Astrocyte (in vitro differentiated cells and primary cell): ENCODE measurements around the gene CLK4. TPM values are rescaled to one million over a fixed set of nuclear protein-coding genes. Genes with fewer than 3 reads are reported as not detected.

Source experiments
- DNase-seq: peaks from one replicate; pipeline ENCODE4 v3.0.0-alpha.2; 2010; ENCODE audit warnings: low read depth
- FAIRE-seq: peaks from 2 replicates; lab custom pipeline; 2011; peaks lifted over from hg19 to GRCh38; lab: Jason Lieb, UNC
- H2AFZ ChIP-seq: 2 replicates; pipeline ENCODE4 v1.6.0; 2012; ENCODE audit warnings: low read depth, low read length, inconsistent platforms
- H3K27ac ChIP-seq: 2 replicates; pipeline ENCODE4 v1.5.1; 2011; ENCODE audit warnings: low read depth, low read length, inconsistent platforms
- H3K27me3 ChIP-seq: 2 replicates; pipeline ENCODE4 v1.6.0; 2011; ENCODE audit warnings: low read length, inconsistent platforms; ENCODE audit not compliant: insufficient read depth
- H3K36me3 ChIP-seq: 2 replicates; pipeline ENCODE4 v1.5.1; 2011; ENCODE audit warnings: low read length, inconsistent platforms; ENCODE audit not compliant: insufficient read depth
- H3K4me1 ChIP-seq: 2 replicates; pipeline ENCODE4 v1.5.1; 2011; ENCODE audit warnings: low read length, inconsistent platforms; ENCODE audit not compliant: insufficient read depth
- H3K4me2 ChIP-seq: 2 replicates; pipeline ENCODE4 v1.6.0; 2012; ENCODE audit warnings: low read length, inconsistent platforms
- H3K4me3 ChIP-seq: 2 replicates; pipeline ENCODE4 v1.5.1; 2011; ENCODE audit warnings: low read depth, mild to moderate bottlenecking, low read length, inconsistent platforms; ENCODE audit not compliant: insufficient read depth
- H3K79me2 ChIP-seq: 2 replicates; pipeline ENCODE4 v1.6.0; 2012; ENCODE audit warnings: mild to moderate bottlenecking, low read length, inconsistent platforms; ENCODE audit not compliant: insufficient read depth
- H3K9ac ChIP-seq: 2 replicates; pipeline ENCODE4 v1.6.0; 2012; ENCODE audit warnings: mild to moderate bottlenecking, low read length, inconsistent platforms
- H3K9me3 ChIP-seq: 2 replicates; pipeline ENCODE4 v1.5.1; 2012; ENCODE audit warnings: low read depth, mild to moderate bottlenecking, low read length, inconsistent platforms; ENCODE audit not compliant: insufficient read depth
- H4K20me1 ChIP-seq: 2 replicates; pipeline ENCODE4 v1.6.0; 2012; ENCODE audit warnings: low read length, inconsistent platforms; ENCODE audit not compliant: insufficient read depth
- H3K27ac Mint-ChIP-seq: one replicate; pipeline ENCODE4 v1.8.0; 2021; ENCODE audit warnings: mild to moderate bottlenecking, mixed read lengths; ENCODE audit not compliant: unreplicated experiment
- H3K27me3 Mint-ChIP-seq: one replicate; pipeline ENCODE4 v1.8.0; 2021; ENCODE audit warnings: low read depth, mixed read lengths; ENCODE audit not compliant: unreplicated experiment
- H3K36me3 Mint-ChIP-seq: one replicate; pipeline ENCODE4 v1.8.0; 2021; ENCODE audit warnings: low read depth, mixed read lengths; ENCODE audit not compliant: unreplicated experiment
- H3K4me1 Mint-ChIP-seq: one replicate; pipeline ENCODE4 v1.8.0; 2021; ENCODE audit warnings: low read depth, mixed read lengths; ENCODE audit not compliant: unreplicated experiment
- H3K4me3 Mint-ChIP-seq: one replicate; pipeline ENCODE4 v1.8.0; 2021; ENCODE audit warnings: mild to moderate bottlenecking, moderate library complexity, mixed read lengths; ENCODE audit not compliant: unreplicated experiment
- H3K9me3 Mint-ChIP-seq: one replicate; pipeline ENCODE4 v1.8.0; 2021; ENCODE audit warnings: mild to moderate bottlenecking, mixed read lengths; ENCODE audit not compliant: unreplicated experiment
- CTCF ChIP-seq: IDR thresholded peaks from 2 replicates; pipeline ENCODE4 v1.5.1; 2011; ENCODE audit warnings: low read depth, mild to moderate bottlenecking, inconsistent platforms, low read length, moderate library complexity; ENCODE audit not compliant: insufficient read depth
- EZH2 ChIP-seq: IDR thresholded peaks from 2 replicates; pipeline ENCODE4 v1.6.1; 2012; ENCODE audit warnings: mild to moderate bottlenecking, low read length, inconsistent platforms; ENCODE audit not compliant: insufficient read depth
- total RNA-seq: library from RNA; stranded (reverse); gene quantifications from 2 replicates; pipeline ENCODE4 v1.2.1, GENCODE V29; 2021

The CLK4 gene
- total RNA-seq, 1 donor from 2014 or later: 16.5 TPM

GRCh38 chr5:178641711-178642110, 14.9 kb upstream of the CLK4 start:
- Mint-ChIP-seq H3K36me3 (peaks cover 2% of the 10 kb centered on the region), H3K27me3 (no peaks in the 10 kb centered on the region), H3K27ac (no peak overlapping the region), H3K9me3 (peaks cover 9% of the 10 kb centered on the region), H3K4me3 (no peak overlapping the region), H3K4me1 (peaks cover 12% of the 10 kb centered on the region)
- Histone ChIP-seq H3K4me1 (peaks cover 20% of the 10 kb centered on the region), H4K20me1 (no peaks in the 10 kb centered on the region), H3K4me3 (no peak overlapping the region), H3K36me3 (no peaks in the 10 kb centered on the region), H3K27ac (peak overlapping the region; percentile 73), H3K9me3 (peaks cover 9% of the 10 kb centered on the region), H3K4me2 (peak overlapping the region; percentile 64), H3K9ac (peak overlapping the region; percentile 57), H3K79me2 (no peaks in the 10 kb centered on the region), H3K27me3 (no peaks in the 10 kb centered on the region), H2AFZ (no peak overlapping the region)
- DNase-seq (no peak), FAIRE-seq (no peak)
- TF ChIP-seq EZH2 (no peak), CTCF (no peak)

- H3K27ac ChIP-seq: no peak overlapping the region
- H3K9me3 Mint-ChIP-seq: peaks cover 9% of the 10 kb centered on the region
- no peaks in the 10 kb centered on the region for H3K36me3 ChIP-seq
- DNase-seq (no peak), FAIRE-seq (no peak)
- H3K79me2 ChIP-seq: no peaks in the 10 kb centered on the region
- no peak overlapping the region for H3K4me3 Mint-ChIP-seq
- peaks cover 9% of the 10 kb centered on the region for H3K9me3 ChIP-seq
- no peaks in the 10 kb centered on the region for H4K20me1 ChIP-seq
- H3K27ac Mint-ChIP-seq: no peak overlapping the region
- no peaks in the 10 kb centered on the region for H3K27me3 Mint-ChIP-seq
- H3K4me1 ChIP-seq: peaks cover 20% of the 10 kb centered on the region
- TF ChIP-seq EZH2 (no peak), CTCF (no peak)
- peaks cover 14% of the 10 kb centered on the region for H3K4me1 Mint-ChIP-seq
- no peak overlapping the region for H3K4me3 ChIP-seq
- H3K36me3 Mint-ChIP-seq: peaks cover 2% of the 10 kb centered on the region
- no peak overlapping the region for H3K9ac ChIP-seq
- H3K27me3 ChIP-seq: no peaks in the 10 kb centered on the region
- H3K4me2 ChIP-seq: no peak overlapping the region
- H2AFZ ChIP-seq: no peak overlapping the region
Measured at GRCh38 chr5:178640331-178641045, 13.6 kb upstream of the CLK4 start.
